Neural progenitor cell (in vitro differentiated cells): Measurements from ENCODE around the gene UBA1.

ENCODE experiments used
- EZH2 ChIP-seq: fragments of 200-600 bp; sonication (generic); IDR thresholded peaks from 2 replicates; pipeline ENCODE4 v1.6.1; 2017; ENCODE audit warnings: antibody characterized with exemption, mild to moderate bottlenecking, moderate library complexity
- EZH2phosphoT487 ChIP-seq: fragments of 200-600 bp; sonication (generic); IDR thresholded peaks from 2 replicates; pipeline ENCODE4 v1.6.1; 2017; ENCODE audit warnings: antibody characterized with exemption
- TF ChIP-seq, protein P1 (sequence below): fragments of 200-600 bp; sonication (generic); IDR thresholded peaks from 2 replicates; pipeline ENCODE4 v1.5.1; 2017; ENCODE audit warnings: antibody characterized with exemption, mild to moderate bottlenecking

GRCh38 chrX:47247206-47247998, 53.8 kb downstream of the UBA1 start:
- TF ChIP-seq, protein P1, sequence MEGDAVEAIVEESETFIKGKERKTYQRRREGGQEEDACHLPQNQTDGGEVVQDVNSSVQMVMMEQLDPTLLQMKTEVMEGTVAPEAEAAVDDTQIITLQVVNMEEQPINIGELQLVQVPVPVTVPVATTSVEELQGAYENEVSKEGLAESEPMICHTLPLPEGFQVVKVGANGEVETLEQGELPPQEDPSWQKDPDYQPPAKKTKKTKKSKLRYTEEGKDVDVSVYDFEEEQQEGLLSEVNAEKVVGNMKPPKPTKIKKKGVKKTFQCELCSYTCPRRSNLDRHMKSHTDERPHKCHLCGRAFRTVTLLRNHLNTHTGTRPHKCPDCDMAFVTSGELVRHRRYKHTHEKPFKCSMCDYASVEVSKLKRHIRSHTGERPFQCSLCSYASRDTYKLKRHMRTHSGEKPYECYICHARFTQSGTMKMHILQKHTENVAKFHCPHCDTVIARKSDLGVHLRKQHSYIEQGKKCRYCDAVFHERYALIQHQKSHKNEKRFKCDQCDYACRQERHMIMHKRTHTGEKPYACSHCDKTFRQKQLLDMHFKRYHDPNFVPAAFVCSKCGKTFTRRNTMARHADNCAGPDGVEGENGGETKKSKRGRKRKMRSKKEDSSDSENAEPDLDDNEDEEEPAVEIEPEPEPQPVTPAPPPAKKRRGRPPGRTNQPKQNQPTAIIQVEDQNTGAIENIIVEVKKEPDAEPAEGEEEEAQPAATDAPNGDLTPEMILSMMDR = no peak
- TF ChIP-seq EZH2 (no peak), EZH2phosphoT487 (no peak)
